H1 (cell line): Measurements from ENCODE around the gene GXYLT1.

Experiments
- BRCA1 ChIP-seq: IDR thresholded peaks from 2 replicates; pipeline ENCODE4 v1.6.1; 2012; ENCODE audit warnings: low read depth, low read length, improper control_type of control experiment
- CEBPB ChIP-seq: IDR thresholded peaks from 2 replicates; pipeline ENCODE4 v1.6.1; 2012; ENCODE audit warnings: low read depth, low read length
- CTCF ChIP-seq, 3 experiments: IDR thresholded peaks; 1 replicate in 2 of 3; 2 replicates in 1 of 3; pipeline versions ENCODE4 v1.5.1 to v1.6.1; 2011; ENCODE audit warnings: low read length in 3 of 3, mild to moderate bottlenecking in 3 of 3, inconsistent platforms in 2 of 3, low read depth in 1 of 3, moderate library complexity in 1 of 3; ENCODE audit not compliant: insufficient read depth in 1 of 3; ENCODE audit errors: control extremely low read depth in 1 of 3
- EP300 ChIP-seq, 2 experiments: IDR thresholded peaks; 1 replicate in 1 of 2; 2 replicates in 1 of 2; pipeline ENCODE4 v1.6.1; 2011 to 2012; ENCODE audit warnings: low read depth in 2 of 2, low read length in 2 of 2, mild to moderate bottlenecking in 2 of 2, borderline replicate concordance in 1 of 2, inconsistent platforms in 1 of 2, moderate library complexity in 1 of 2
- HDAC6 ChIP-seq: IDR thresholded peaks from one replicate; pipeline ENCODE4 v1.7.1; 2012; ENCODE audit warnings: low read depth, mild to moderate bottlenecking, inconsistent platforms, low read length, moderate library complexity
- RFX5 ChIP-seq: IDR thresholded peaks from 2 replicates; pipeline ENCODE4 v1.6.1; 2011; ENCODE audit warnings: low read depth, low read length, improper control_type of control experiment, borderline replicate concordance
- SIN3A ChIP-seq, 2 experiments: IDR thresholded peaks in 1 of 2; conservative IDR thresholded peaks in 1 of 2; 2 replicates each; pipeline ENCODE4 v1.6.1; 2011 to 2012; ENCODE audit warnings: low read length in 2 of 2, improper control_type of control experiment in 1 of 2, low read depth in 1 of 2, mild to moderate bottlenecking in 1 of 2
- TAF1 ChIP-seq: IDR thresholded peaks from 2 replicates; pipeline ENCODE4 v1.6.1; 2011; ENCODE audit warnings: mild to moderate bottlenecking, low read depth, low read length

- no peak for TF ChIP-seq HDAC6
- TF ChIP-seq EP300 (IDR thresholded peaks at IDR 0.05; ENCODE audit: borderline replicate concordance in 1 of 2, low read depth in 2 of 2, low read length in 2 of 2) = no peak
- TF ChIP-seq TAF1 = no peak
- no peak for TF ChIP-seq CTCF (IDR thresholded peaks at IDR 0.05; ENCODE audit: control extremely low read depth in 1 of 3, insufficient read depth in 1 of 3, low read depth in 1 of 3, low read length in 3 of 3)
- TF ChIP-seq SIN3A (conservative IDR thresholded peaks at IDR 0.05 in 1 of 2, IDR thresholded peaks at IDR 0.05 in 1 of 2; ENCODE audit: low read depth in 1 of 2, low read length in 2 of 2) = no peak
- no peak for TF ChIP-seq BRCA1
- TF ChIP-seq RFX5 = no peak
- no peak for TF ChIP-seq CEBPB
These were observed 19.3 kb downstream of the GXYLT1 start for GRCh38 chr12:42125388-42125767.
